DMS 273 (cell line): ENCODE measurements around the gene SLC25A11.

ENCODE experiments used
- DNase-seq: peaks from one replicate; lab custom pipeline; 2025; ENCODE audit not compliant: unreplicated experiment; lab: John Stamatoyannopoulos, UW

Gene SLC25A11, protein sequence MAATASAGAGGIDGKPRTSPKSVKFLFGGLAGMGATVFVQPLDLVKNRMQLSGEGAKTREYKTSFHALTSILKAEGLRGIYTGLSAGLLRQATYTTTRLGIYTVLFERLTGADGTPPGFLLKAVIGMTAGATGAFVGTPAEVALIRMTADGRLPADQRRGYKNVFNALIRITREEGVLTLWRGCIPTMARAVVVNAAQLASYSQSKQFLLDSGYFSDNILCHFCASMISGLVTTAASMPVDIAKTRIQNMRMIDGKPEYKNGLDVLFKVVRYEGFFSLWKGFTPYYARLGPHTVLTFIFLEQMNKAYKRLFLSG

GRCh38 chr17:4939796-4940554 lies at the start of gene SLC25A11, which contains the start of gene RNF167:
SLC25A11 (minus strand) TSS chr17:4940046; CDS start chr17:4939910, 136 bp downstream.
RNF167 (plus strand) TSS chr17:4940268; CDS start chr17:4940910, 642 bp downstream.
- DNase-seq = peak; percentile 99

DNA sequence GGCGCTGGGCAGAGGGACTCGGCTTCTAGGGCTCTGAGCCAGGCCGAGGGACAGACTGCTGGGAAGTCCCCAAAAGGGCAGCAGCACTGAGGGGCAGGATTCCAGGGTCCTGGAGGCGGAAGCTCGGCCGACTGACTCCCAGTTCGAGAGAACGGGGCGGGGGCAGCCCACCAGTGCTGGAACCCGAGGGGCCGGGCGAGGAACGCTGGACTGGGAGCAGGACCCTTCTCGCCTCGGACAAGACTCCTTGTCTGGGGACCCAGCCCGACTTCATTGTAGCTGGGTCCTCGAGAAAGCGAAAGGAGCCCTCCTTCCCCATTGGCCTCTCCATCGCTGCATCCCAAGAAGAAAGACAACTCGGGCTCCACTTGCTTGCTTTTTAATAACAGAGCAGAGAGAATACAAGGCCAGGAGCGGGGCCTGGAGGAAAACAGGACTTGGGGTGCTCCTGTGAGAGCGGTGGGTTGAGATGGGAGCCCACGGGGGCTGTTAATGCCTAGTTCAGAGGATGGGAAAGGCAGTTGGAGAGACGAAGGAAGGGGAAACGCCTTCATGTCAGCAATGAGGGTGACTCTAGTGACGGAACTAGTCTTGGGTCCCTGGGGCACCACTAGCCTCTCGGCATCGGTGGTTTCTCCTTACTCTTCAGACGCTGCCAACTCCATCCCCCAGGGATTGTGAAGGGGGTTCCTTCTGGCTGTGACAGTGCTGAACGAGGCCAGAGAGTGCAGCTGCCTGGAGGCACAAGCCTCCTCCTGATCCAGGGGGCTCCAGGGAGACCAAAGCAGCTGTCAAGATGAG lies 48.1 kb upstream of the SLC25A11 start:
- DNase-seq = no peak

GRCh38 chr17:4986951-4987766 lies 47.3 kb upstream of the SLC25A11 start, which contains the start of gene CAMTA2:
CAMTA2 (minus strand) TSS chr17:4987675; CDS start chr17:4986222, 1,453 bp downstream.
- DNase-seq = peak; percentile 84

GRCh38 chr17:4986403-4986802 lies 46.6 kb upstream of the SLC25A11 start:
- DNase-seq = no peak

DNA sequence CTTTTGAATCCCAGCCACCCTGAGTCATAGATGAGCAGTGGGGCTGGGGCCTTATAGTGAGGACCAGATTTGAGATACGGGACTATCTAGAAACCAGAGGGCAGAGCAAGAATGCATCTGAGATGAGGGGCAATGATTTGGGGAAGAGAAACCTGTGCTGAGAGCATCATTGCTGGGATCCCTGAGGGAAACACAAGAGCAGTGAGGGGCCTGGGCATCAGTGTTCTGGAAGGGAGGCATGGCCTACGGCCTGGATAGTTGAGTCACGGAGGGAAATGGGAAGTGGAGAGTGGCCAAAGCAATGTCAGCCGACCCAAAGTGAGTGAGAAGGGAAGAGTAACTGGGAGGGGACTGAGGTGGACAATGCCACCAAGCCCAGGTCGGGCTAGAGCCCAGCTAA lies 42.5 kb upstream of the SLC25A11 start:
- DNase-seq = no peak

GRCh38 chr17:4980644-4981216 lies 40.9 kb upstream of the SLC25A11 start:
- DNase-seq = peak; percentile 72

DNA sequence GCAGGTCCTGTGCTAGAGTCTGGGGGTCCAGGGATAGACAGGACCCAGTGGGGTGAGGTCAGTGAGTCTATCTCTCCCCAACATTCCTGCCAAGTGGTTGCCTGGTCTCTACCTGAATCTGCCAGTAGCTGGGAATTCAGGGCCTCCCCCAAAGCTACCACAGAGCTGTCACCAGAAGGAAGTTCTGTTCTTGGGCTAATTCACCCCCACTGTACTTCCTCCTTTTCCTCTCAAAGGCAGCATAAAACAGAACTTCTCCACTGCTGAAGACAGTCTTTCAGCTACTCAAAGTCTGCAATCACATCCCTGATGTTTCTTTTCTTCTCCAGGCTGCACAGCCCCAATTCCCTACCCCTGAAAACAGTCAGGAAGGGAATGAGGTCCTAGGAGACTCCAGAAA lies 38.9 kb upstream of the SLC25A11 start:
- no peak for DNase-seq

DNA sequence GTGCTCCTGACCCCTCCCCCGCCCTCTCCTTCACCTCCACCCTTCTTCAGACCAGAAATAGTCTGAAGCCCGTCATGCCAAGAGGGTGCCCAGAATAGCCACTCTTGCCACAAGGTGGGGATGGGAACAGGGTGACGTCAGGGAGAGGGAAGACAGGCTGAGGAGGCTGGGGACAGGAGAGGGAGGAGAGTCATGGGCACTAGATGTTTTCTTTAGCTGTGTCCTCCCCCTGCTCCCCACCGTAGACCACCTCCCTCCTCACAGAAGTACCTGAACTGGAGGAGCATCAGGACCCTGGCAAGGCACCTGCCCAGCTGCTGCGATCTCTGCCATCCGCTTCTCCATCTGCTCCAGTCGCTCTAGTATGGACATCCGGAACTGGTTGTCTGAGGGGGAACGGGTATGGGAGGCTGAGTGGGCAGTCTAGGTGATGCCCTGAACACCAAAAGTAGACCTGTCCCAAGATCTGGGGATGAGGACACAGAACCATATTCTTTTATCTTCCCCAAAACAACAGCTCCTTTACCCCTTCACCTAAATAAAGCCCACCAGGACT lies 34.3 kb upstream of the SLC25A11 start:
- no peak for DNase-seq

GRCh38 chr17:4973256-4974114 lies 33.6 kb upstream of the SLC25A11 start:
- DNase-seq = no peak

- no peak for DNase-seq
Observed at GRCh38 chr17:4972752-4973151, 32.9 kb upstream of the SLC25A11 start.

- no peak for DNase-seq
Observed at GRCh38 chr17:4972322-4972721, 32.5 kb upstream of the SLC25A11 start.

DNA sequence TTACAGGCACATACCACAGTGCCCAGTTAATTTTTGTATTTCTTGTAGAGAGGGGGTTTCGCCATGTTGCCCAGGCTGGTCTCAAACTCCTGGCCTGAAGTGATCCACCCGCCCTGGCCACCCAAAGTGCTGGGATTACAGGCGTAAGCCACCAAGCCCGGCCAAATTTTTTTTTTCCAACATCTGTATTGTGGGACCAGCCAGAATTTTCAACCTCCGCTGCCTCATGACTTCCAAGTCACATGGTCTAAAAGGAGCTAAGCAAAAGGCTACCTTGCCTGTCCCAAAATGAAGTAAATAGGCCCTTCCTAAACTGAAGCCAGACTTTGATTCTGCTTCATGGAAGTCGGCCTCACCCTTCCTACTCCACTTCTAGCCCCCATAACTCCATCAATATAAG lies 32.0 kb upstream of the SLC25A11 start:
- no peak for DNase-seq

GRCh38 chr17:4970273-4970672 lies 30.4 kb upstream of the SLC25A11 start:
- no peak for DNase-seq

DNA sequence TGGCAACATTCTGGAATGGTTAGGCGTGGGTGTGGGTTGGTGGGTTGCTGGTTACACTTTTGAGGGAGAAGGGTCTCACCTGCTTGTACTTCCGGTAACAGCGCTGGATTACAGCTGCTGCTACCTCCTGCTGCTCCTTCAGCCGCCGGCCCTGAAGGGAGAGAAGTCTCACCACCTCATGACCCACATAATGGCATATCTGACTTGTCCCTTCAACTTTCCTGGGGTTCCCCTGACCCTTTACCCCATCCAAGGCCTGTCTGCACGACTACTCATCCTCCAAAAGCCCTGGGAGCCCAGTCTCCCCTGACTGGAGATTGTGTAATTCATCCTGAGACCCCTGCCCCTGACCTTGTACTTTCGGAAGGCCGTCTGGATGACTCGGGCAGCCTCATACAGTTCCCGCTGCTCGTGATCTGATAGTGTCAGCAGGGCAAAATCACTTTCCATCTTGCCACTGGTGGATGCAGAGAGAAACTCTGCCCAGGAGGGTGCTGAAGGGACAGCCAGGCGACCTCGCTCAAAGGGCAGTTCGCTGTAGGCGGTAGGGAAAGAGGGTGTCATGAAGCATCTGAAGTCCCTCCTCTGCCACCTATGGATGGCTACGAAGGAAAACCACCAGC lies 29.8 kb upstream of the SLC25A11 start:
- no peak for DNase-seq

- no peak for DNase-seq
Observed at GRCh38 chr17:4969047-4969550, 29.3 kb upstream of the SLC25A11 start.

GRCh38 chr17:4968486-4969046 lies 28.7 kb upstream of the SLC25A11 start:
- no peak for DNase-seq

GRCh38 chr17:4967539-4968485 lies 28.0 kb upstream of the SLC25A11 start, which contains the start of gene SPAG7:
SPAG7 (minus strand) TSS chr17:4967817; CDS start chr17:4967804, 13 bp downstream.
- DNase-seq = peak; percentile 96
